Gastrocnemius medialis (tissue), 4 donors: ENCODE data around the gene CYP19A1. TPM values are rescaled to one million over a fixed set of nuclear protein-coding genes. Genes with fewer than 3 reads are reported as not detected.

Experiments used
- ATAC-seq, 2 donors: fragments of 150-250 bp; one replicate each; pipeline ENCODE4 v1.9.1; 2016
- DNase-seq, 2 donors: peaks; one replicate each; pipeline ENCODE4 v3.0.0-alpha.2; 2019
- H3K27ac ChIP-seq, 4 donors: fragments of 200-600 bp; sonication (generic); 1 replicate in 1 of 4; 2 replicates in 3 of 4; pipeline ENCODE4 v1.5.1; 2016 to 2018; ENCODE audit warnings: mild to moderate bottlenecking in 2 of 4, moderate library complexity in 1 of 4
- H3K27me3 ChIP-seq, 3 donors: fragments of 200-600 bp; sonication (generic) in 2 of 3; 1 replicate in 1 of 3; 2 replicates in 2 of 3; pipeline versions ENCODE4 v1.5.1 to v1.6.0; 2016 to 2019; ENCODE audit warnings: mild to moderate bottlenecking in 1 of 3, moderate library complexity in 1 of 3
- H3K36me3 ChIP-seq, 2 donors: fragments of 200-600 bp; sonication (generic) in 1 of 2; one replicate each; pipeline ENCODE4 v1.5.1; 2017 to 2018
- H3K4me1 ChIP-seq, 2 donors: fragments of 200-600 bp; sonication (generic) in 1 of 2; one replicate each; pipeline ENCODE4 v1.5.1; 2016 to 2017; ENCODE audit warnings: mild to moderate bottlenecking in 2 of 2
- H3K4me3 ChIP-seq, 4 donors: fragments of 200-600 bp; sonication (generic) in 3 of 4; 1 replicate in 1 of 4; 2 replicates in 3 of 4; pipeline ENCODE4 v1.5.1; 2016 to 2019; ENCODE audit warnings: mild to moderate bottlenecking in 2 of 4
- H3K9me3 ChIP-seq, 3 donors: fragments of 200-600 bp; sonication (generic) in 2 of 3; 1 replicate in 1 of 3; 2 replicates in 2 of 3; pipeline ENCODE4 v1.5.1; 2016 to 2019
- CTCF ChIP-seq, 5 experiments: fragments of 450-650 bp in 3 of 5; fragments of 200-600 bp in 2 of 5; sonication (generic) in 2 of 5; IDR thresholded peaks in 4 of 5; conservative IDR thresholded peaks in 1 of 5; 1 replicate in 4 of 5; 2 replicates in 1 of 5; pipeline ENCODE4 v1.5.1; 2016 to 2019; ENCODE audit warnings: antibody characterized with exemption in 5 of 5, mild to moderate bottlenecking in 3 of 5, moderate library complexity in 3 of 5
- POLR2A ChIP-seq, 2 donors: fragments of 450-650 bp; IDR thresholded peaks; one replicate each; pipeline ENCODE4 v1.6.1; 2017; ENCODE audit warnings: antibody characterized with exemption in 2 of 2, mild to moderate bottlenecking in 2 of 2, moderate library complexity in 2 of 2
- in situ Hi-C, 4 donors: fragments of 200-750 bp; cut with MboI; loops; one replicate each; pipeline versions ENCODE4 v1.15.0 to v1.8.0; 2017; ENCODE audit warnings: low sequenced_read_pairs in 4 of 4
- intact Hi-C: fragments of 100-400 bp; cut with DNase I; formaldehyde crosslinking; loops from one replicate; pipeline ENCODE4 v1.15.1; 2023; ENCODE audit warnings: low total_unique reads
- total RNA-seq, 4 donors: library from RNA; depleted of rRNA; stranded (reverse); fragments of >200 nt; gene quantifications; one replicate each; pipeline versions ENCODE4 v1.1.0 to v1.2.3, GENCODE V29; 2016

Gene CYP19A1
- total RNA-seq, 4 donors from 2014 or later, result 0.68 to 0.75 (median 0.71) TPM; not detected in 1

- Histone ChIP-seq H3K27me3 (no peaks in the 10 kb centered on the region), H3K4me3 (no peak overlapping the region), H3K9me3 (no peaks in the 10 kb centered on the region), H3K36me3 (no peaks in the 10 kb centered on the region), H3K27ac (no peak overlapping the region), H3K4me1 (peaks cover 0 to 5% of the 10 kb centered on the region in 2 donors)
- no peak for TF ChIP-seq CTCF (IDR thresholded peaks at IDR 0.05 in 4 of 5, conservative IDR thresholded peaks at IDR 0.05 in 1 of 5)
- TF ChIP-seq POLR2A (IDR thresholded peaks at IDR 0.05), result no peak
- intact Hi-C loops, result loop anchor here (10.0 kb wide), 1 partner anchor 46 kb away; no protein-coding TSS in a partner anchor
- in situ Hi-C loops, result no loop called here
- DNase-seq (no peak), ATAC-seq (no peak)
Measured at GRCh38 chr15:51331141-51331540, 7.3 kb downstream of the CYP19A1 start.

- H3K27ac ChIP-seq, result no peak overlapping the region
- H3K9me3 ChIP-seq, result no peaks in the 10 kb centered on the region
- in situ Hi-C loops, result no loop called here
- H3K36me3 ChIP-seq, result no peaks in the 10 kb centered on the region
- no peaks in the 10 kb centered on the region for H3K27me3 ChIP-seq
- ATAC-seq, result no peak
- DNase-seq, result no peak
- H3K4me3 ChIP-seq, result no peak overlapping the region
- intact Hi-C loops, result loop anchor here (5.0 kb wide), 1 partner anchor 48 kb away; no protein-coding TSS in a partner anchor
- TF ChIP-seq CTCF (IDR thresholded peaks at IDR 0.05 in 4 of 5, conservative IDR thresholded peaks at IDR 0.05 in 1 of 5), result no peak
- no peak for TF ChIP-seq POLR2A (IDR thresholded peaks at IDR 0.05)
- no peaks in the 10 kb centered on the region for H3K4me1 ChIP-seq
Measured at GRCh38 chr15:51328926-51329325, 9.5 kb downstream of the CYP19A1 start.

GRCh38 chr15:51327081-51327480 is 11.3 kb downstream of the CYP19A1 start:
- no peaks in the 10 kb centered on the region for H3K36me3 ChIP-seq
- intact Hi-C loops, result loop anchor here (5.0 kb wide), 1 partner anchor 50 kb away; no protein-coding TSS in a partner anchor
- H3K27ac ChIP-seq, result no peak overlapping the region
- H3K27me3 ChIP-seq, result no peaks in the 10 kb centered on the region
- no peaks in the 10 kb centered on the region for H3K9me3 ChIP-seq
- in situ Hi-C loops, result no loop called here
- DNase-seq (no peak), ATAC-seq (no peak)
- H3K4me1 ChIP-seq, result no peaks in the 10 kb centered on the region
- no peak overlapping the region for H3K4me3 ChIP-seq
- TF ChIP-seq POLR2A (IDR thresholded peaks at IDR 0.05) (no peak), CTCF (IDR thresholded peaks at IDR 0.05 in 4 of 5, conservative IDR thresholded peaks at IDR 0.05 in 1 of 5) (no peak)

- TF ChIP-seq CTCF (IDR thresholded peaks at IDR 0.05 in 4 of 5, conservative IDR thresholded peaks at IDR 0.05 in 1 of 5) (no peak), POLR2A (IDR thresholded peaks at IDR 0.05) (no peak)
- no peak for DNase-seq
- Histone ChIP-seq H3K36me3 (no peaks in the 10 kb centered on the region), H3K27ac (no peak overlapping the region), H3K4me3 (no peak overlapping the region), H3K4me1 (no peaks in the 10 kb centered on the region), H3K27me3 (no peaks in the 10 kb centered on the region), H3K9me3 (no peaks in the 10 kb centered on the region)
- intact Hi-C loops (loop anchor here (5.0 kb wide), 1 partner anchor 52 kb away; no protein-coding TSS in a partner anchor), in situ Hi-C loops (no loop called here)
- no peak for ATAC-seq
Measured at GRCh38 chr15:51325167-51325566, 13.2 kb downstream of the CYP19A1 start.

GRCh38 chr15:51323749-51324148 is 14.6 kb downstream of the CYP19A1 start:
- DNase-seq, result no peak

More at GRCh38 chr15:51323749-51324148, 14.6 kb downstream of the CYP19A1 start:
- no peaks in the 10 kb centered on the region for H3K36me3 ChIP-seq
- H3K9me3 ChIP-seq, result no peaks in the 10 kb centered on the region
- H3K4me1 ChIP-seq, result no peaks in the 10 kb centered on the region
- no peaks in the 10 kb centered on the region for H3K27me3 ChIP-seq
- TF ChIP-seq CTCF (IDR thresholded peaks at IDR 0.05 in 4 of 5, conservative IDR thresholded peaks at IDR 0.05 in 1 of 5) (no peak), POLR2A (IDR thresholded peaks at IDR 0.05) (no peak)
- in situ Hi-C loops (no loop called here), intact Hi-C loops (no loop called here)
- no peak for ATAC-seq
- H3K27ac ChIP-seq, result no peak overlapping the region
- no peak overlapping the region for H3K4me3 ChIP-seq
